ENCODE results near the gene C2orf92.

Gene C2orf92

GRCh38 chr2:97741251-97741650 is 71.7 kb downstream of the C2orf92 start:
- TF ChIP-seq CTCF (IDR thresholded peaks at IDR 0.05): no peak

GRCh38 chr2:97741686-97742085 is 72.2 kb downstream of the C2orf92 start:
- TF ChIP-seq CTCF (IDR thresholded peaks at IDR 0.05): no peak

GRCh38 chr2:97742381-97742847 is 72.9 kb downstream of the C2orf92 start:
- no peak for TF ChIP-seq CTCF (IDR thresholded peaks at IDR 0.05)

GRCh38 chr2:97743913-97744312 is 74.4 kb downstream of the C2orf92 start:
- no peak for TF ChIP-seq CTCF (IDR thresholded peaks at IDR 0.05)

GRCh38 chr2:97745474-97746174 is 76.1 kb downstream of the C2orf92 start:
- no peak for TF ChIP-seq CTCF (IDR thresholded peaks at IDR 0.05)

- TF ChIP-seq CTCF (IDR thresholded peaks at IDR 0.05): no peak
Observed at GRCh38 chr2:97747285-97747684, 77.8 kb downstream of the C2orf92 start.

- no peak for TF ChIP-seq CTCF (IDR thresholded peaks at IDR 0.05)
Observed at GRCh38 chr2:97747716-97748115, 78.2 kb downstream of the C2orf92 start.

GRCh38 chr2:97749581-97749980 is 80.1 kb downstream of the C2orf92 start:
- no peak for TF ChIP-seq CTCF (IDR thresholded peaks at IDR 0.05)

All from LNCAP (cell line).